ENCODE results near the gene LRRC26.

LRRC26 gene

GRCh38 chr9:137189297-137190295 lies 19.7 kb upstream of the LRRC26 start:
- peak overlapping the region; percentile 84; the same call in 1 of the 2 replicates for H2AFZ ChIP-seq (ENCODE audit: low read depth, low read length)
- no peak for DNase-seq
- peak overlapping the region; percentile 94 for H3K27ac ChIP-seq (ENCODE audit: low read length)
- peaks cover 44% of the 10 kb centered on the region for H3K4me1 ChIP-seq (ENCODE audit: insufficient read depth, low read length)
- no peak for ATAC-seq (ENCODE audit: insufficient read depth, low read depth)
- peak overlapping the region; percentile 97 for H3K9ac ChIP-seq (ENCODE audit: low read depth, low read length)
- peaks cover 48% of the 10 kb centered on the region for H3K79me2 ChIP-seq (ENCODE audit: insufficient read depth, low read length)
- H4K20me1 ChIP-seq (ENCODE audit: insufficient read depth, low read length), result peaks cover 35% of the 10 kb centered on the region
- no peaks in the 10 kb centered on the region for H3K9me3 ChIP-seq (ENCODE audit: insufficient read depth, low read length, severe bottlenecking)
- TF ChIP-seq CTCF (IDR thresholded peaks at IDR 0.05; ENCODE audit: borderline replicate concordance, extremely low read depth, low read length, poor library complexity, severe bottlenecking), result no peak
- TF ChIP-seq EZH2 (IDR thresholded peaks at IDR 0.05; ENCODE audit: borderline replicate concordance, low read depth, low read length, severe bottlenecking), result no peak
- H3K27me3 ChIP-seq (ENCODE audit: insufficient read depth, low read length, poor library complexity), result no peaks in the 10 kb centered on the region
- peak overlapping the region; percentile 66 to 97 for H3K4me3 ChIP-seq (ENCODE audit: low read depth in 1 of 2, low read length in 2 of 2)
- H3K36me3 ChIP-seq (ENCODE audit: insufficient read depth, low read length), result peaks cover 52% of the 10 kb centered on the region
- H3K4me2 ChIP-seq (ENCODE audit: insufficient read depth, low read length), result peak overlapping the region; percentile 88

GRCh38 chr9:137188490-137189296 lies 18.8 kb upstream of the LRRC26 start, which contains the start of the genes ANAPC2 and SSNA1:
TSS of gene ANAPC2 (minus strand) at chr9:137188560. CDS start at chr9:137188532, 28 bp downstream.
TSS of gene SSNA1 (plus strand) at chr9:137188676. CDS start at chr9:137188727, 51 bp downstream.
- peak within 1 kb of the TSS; percentile 88 for H3K4me2 ChIP-seq (ENCODE audit: insufficient read depth, low read length)
- no peaks in the 10 kb centered on the region for H3K27me3 ChIP-seq (ENCODE audit: insufficient read depth, low read length, poor library complexity)
- ATAC-seq (ENCODE audit: insufficient read depth, low read depth), result peak; percentile 76
- no peaks in the 10 kb centered on the region for H3K9me3 ChIP-seq (ENCODE audit: insufficient read depth, low read length, severe bottlenecking)
- peak within 1 kb of the TSS; percentile 94 for H3K27ac ChIP-seq (ENCODE audit: low read length)
- peaks cover 48% of the 10 kb centered on the region for H3K79me2 ChIP-seq (ENCODE audit: insufficient read depth, low read length)
- H3K36me3 ChIP-seq (ENCODE audit: insufficient read depth, low read length), result peaks cover 61% of the 10 kb centered on the region
- peaks cover 44% of the 10 kb centered on the region for H3K4me1 ChIP-seq (ENCODE audit: insufficient read depth, low read length)
- DNase-seq, result peak; percentile 87
- peak within 1 kb of the TSS; percentile 66 to 97 for H3K4me3 ChIP-seq (ENCODE audit: low read depth in 1 of 2, low read length in 2 of 2)
- TF ChIP-seq EZH2 (IDR thresholded peaks at IDR 0.05; ENCODE audit: borderline replicate concordance, low read depth, low read length, severe bottlenecking) (no peak), CTCF (IDR thresholded peaks at IDR 0.05; ENCODE audit: borderline replicate concordance, extremely low read depth, low read length, poor library complexity, severe bottlenecking) (peak; percentile 48)
- H3K9ac ChIP-seq (ENCODE audit: low read depth, low read length), result peak within 1 kb of the TSS; percentile 97
- peak within 1 kb of the TSS; percentile 84 for H2AFZ ChIP-seq (ENCODE audit: low read depth, low read length)
- peaks cover 39% of the 10 kb centered on the region for H4K20me1 ChIP-seq (ENCODE audit: insufficient read depth, low read length)

GRCh38 chr9:137188086-137188489 lies 18.2 kb upstream of the LRRC26 start:
- peak overlapping the region; percentile 88 for H3K4me2 ChIP-seq (ENCODE audit: insufficient read depth, low read length)
- peaks cover 67% of the 10 kb centered on the region for H3K36me3 ChIP-seq (ENCODE audit: insufficient read depth, low read length)
- peaks cover 48% of the 10 kb centered on the region for H3K79me2 ChIP-seq (ENCODE audit: insufficient read depth, low read length)
- DNase-seq, result no peak
- no peak for ATAC-seq (ENCODE audit: insufficient read depth, low read depth)
- peak overlapping the region; percentile 97 for H3K9ac ChIP-seq (ENCODE audit: low read depth, low read length)
- H4K20me1 ChIP-seq (ENCODE audit: insufficient read depth, low read length), result peaks cover 39% of the 10 kb centered on the region
- H3K27me3 ChIP-seq (ENCODE audit: insufficient read depth, low read length, poor library complexity), result no peaks in the 10 kb centered on the region
- H3K4me1 ChIP-seq (ENCODE audit: insufficient read depth, low read length), result peaks cover 44% of the 10 kb centered on the region
- peak overlapping the region; percentile 94 for H3K27ac ChIP-seq (ENCODE audit: low read length)
- H2AFZ ChIP-seq (ENCODE audit: low read depth, low read length), result peak overlapping the region; percentile 84
- no peaks in the 10 kb centered on the region for H3K9me3 ChIP-seq (ENCODE audit: insufficient read depth, low read length, severe bottlenecking)
- TF ChIP-seq EZH2 (IDR thresholded peaks at IDR 0.05; ENCODE audit: borderline replicate concordance, low read depth, low read length, severe bottlenecking) (no peak), CTCF (IDR thresholded peaks at IDR 0.05; ENCODE audit: borderline replicate concordance, extremely low read depth, low read length, poor library complexity, severe bottlenecking) (no peak)
- H3K4me3 ChIP-seq (ENCODE audit: low read depth in 1 of 2, low read length in 2 of 2), result peak overlapping the region; percentile 66 to 97
